ENCODE measurements around the gene NSFL1C. TPM values are rescaled to one million over a fixed set of nuclear protein-coding genes. Genes with fewer than 3 reads are reported as not detected.

The NSFL1C gene
- total RNA-seq, 1 donor from 2014 or later, result 93.9 TPM

DNA sequence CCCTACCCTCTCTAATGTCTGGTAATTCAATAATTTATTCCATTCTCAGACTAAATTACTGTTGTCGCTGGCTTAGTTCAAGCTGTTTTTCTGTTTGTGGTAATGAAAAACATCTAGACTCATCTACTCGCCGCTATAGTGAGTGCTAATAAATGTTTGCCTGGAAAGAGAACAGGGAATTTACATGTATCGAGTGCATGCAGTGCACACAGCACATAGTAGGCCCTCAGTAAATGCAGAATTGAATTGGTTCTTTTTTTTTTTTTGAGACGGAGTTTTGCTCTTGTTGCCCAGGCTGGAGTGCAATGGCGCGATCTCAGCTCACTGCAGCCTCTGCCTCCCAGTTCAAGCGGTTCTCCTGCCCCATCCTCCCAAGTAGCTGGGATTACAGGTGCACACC, 7.7 kb upstream of the NSFL1C start:
- no peaks in the 10 kb centered on the region for H3K36me3 Mint-ChIP-seq (ENCODE audit: low read depth)
- peaks cover 21% of the 10 kb centered on the region for H3K27me3 Mint-ChIP-seq (ENCODE audit: low read depth)
- no peaks in the 10 kb centered on the region for H3K9me3 Mint-ChIP-seq
- H3K4me1 Mint-ChIP-seq, result peaks cover 5% of the 10 kb centered on the region
- TF ChIP-seq, protein P1, sequence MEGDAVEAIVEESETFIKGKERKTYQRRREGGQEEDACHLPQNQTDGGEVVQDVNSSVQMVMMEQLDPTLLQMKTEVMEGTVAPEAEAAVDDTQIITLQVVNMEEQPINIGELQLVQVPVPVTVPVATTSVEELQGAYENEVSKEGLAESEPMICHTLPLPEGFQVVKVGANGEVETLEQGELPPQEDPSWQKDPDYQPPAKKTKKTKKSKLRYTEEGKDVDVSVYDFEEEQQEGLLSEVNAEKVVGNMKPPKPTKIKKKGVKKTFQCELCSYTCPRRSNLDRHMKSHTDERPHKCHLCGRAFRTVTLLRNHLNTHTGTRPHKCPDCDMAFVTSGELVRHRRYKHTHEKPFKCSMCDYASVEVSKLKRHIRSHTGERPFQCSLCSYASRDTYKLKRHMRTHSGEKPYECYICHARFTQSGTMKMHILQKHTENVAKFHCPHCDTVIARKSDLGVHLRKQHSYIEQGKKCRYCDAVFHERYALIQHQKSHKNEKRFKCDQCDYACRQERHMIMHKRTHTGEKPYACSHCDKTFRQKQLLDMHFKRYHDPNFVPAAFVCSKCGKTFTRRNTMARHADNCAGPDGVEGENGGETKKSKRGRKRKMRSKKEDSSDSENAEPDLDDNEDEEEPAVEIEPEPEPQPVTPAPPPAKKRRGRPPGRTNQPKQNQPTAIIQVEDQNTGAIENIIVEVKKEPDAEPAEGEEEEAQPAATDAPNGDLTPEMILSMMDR (conservative IDR thresholded peaks at IDR 0.05), result no peak
- H3K4me3 Mint-ChIP-seq, result no peak overlapping the region
- no peak for DNase-seq (ENCODE audit: low read depth, low spot score)
- no peak overlapping the region for H3K27ac Mint-ChIP-seq (ENCODE audit: unreplicated experiment)

DNA sequence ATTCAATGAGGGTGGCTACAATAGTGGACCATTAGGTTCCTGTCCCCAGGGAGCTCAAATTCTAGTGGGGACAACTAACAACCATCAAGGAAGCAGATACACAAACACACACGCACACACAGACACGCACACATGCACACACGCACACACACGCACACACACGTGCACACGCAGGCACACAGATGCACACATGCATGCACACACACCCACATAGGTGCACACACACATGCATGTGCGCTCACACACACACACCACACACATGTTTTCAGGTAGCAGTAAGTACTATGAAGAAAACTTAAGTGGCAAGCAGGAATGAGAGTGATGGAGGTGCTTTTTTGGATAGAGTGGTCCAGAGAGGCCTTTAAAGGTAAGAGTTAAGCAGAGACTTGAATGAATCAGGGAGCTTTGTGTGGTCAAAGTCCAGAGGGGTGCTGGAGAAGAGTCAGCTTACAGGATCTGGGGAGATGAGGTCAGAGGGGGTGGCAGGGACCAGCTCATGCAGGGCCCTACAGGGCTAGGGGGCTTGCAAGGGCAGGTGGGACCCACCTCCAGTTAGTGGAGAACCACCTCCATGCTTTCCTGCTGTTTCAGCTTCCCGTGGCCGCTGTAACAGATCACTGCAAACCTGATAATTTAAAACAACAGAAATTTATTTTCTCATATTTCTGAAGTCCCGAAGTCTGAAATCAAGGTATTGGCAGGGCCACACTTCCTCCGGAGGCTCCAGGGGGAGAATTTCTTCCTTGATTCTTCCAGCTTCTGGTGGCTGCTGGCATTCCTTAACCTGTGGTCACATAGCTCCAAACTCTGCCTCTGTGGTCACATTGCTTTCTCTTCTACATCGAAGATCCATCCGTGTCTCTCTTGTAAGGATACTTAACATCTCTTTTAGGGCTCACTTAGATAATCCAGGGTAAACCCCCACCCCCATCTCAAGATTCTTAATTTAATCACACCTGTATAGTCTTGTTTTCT, 6.9 kb upstream of the NSFL1C start:
- no peak for DNase-seq (ENCODE audit: low read depth, low spot score)
- Mint-ChIP-seq H3K4me3 (no peak overlapping the region), H3K27me3 (ENCODE audit: low read depth) (peaks cover 22% of the 10 kb centered on the region), H3K4me1 (peaks cover 5% of the 10 kb centered on the region), H3K36me3 (ENCODE audit: low read depth) (no peaks in the 10 kb centered on the region), H3K9me3 (no peaks in the 10 kb centered on the region), H3K27ac (ENCODE audit: unreplicated experiment) (peak overlapping the region; percentile 35)
- TF ChIP-seq, protein P1 (conservative IDR thresholded peaks at IDR 0.05), result no peak

DNA sequence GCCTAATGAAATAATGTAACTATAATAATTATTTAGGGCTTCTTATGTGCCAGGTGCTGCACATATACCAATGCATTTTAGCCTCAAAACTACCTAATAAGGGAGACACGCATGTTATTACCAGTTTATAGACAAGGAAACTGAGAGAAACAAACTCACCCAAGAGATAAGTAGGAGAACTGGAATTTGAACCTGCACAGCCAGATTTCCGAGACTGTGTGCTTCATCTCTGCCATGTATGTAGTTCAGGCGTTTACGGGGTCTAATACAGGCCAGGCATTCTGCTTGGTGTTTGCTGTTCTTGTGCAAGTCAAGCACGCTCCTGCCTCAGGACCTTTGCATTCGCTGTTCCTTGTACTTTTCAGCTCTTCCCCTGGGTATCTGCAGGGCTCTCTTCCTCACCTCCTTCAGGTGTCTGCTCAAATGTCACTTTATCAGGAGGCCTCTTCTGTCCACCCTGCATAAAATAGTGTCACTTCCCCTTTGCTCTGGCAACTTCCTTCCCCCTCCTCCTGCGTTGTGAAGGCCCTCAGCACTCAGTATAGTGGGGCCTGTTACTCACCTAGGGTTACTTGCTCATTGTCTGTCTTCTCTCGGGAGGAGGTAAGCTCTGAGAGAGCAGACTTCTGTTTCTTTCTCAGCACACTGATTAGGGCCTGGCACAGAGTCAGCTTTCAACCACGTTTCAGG, 6.1 kb upstream of the NSFL1C start:
- Mint-ChIP-seq H3K27me3 (ENCODE audit: low read depth) (peaks cover 23% of the 10 kb centered on the region), H3K4me3 (no peak overlapping the region), H3K27ac (ENCODE audit: unreplicated experiment) (no peak overlapping the region), H3K36me3 (ENCODE audit: low read depth) (no peaks in the 10 kb centered on the region), H3K9me3 (no peaks in the 10 kb centered on the region), H3K4me1 (peaks cover 5% of the 10 kb centered on the region)
- DNase-seq (ENCODE audit: low read depth, low spot score), result no peak
- TF ChIP-seq, protein P1 (conservative IDR thresholded peaks at IDR 0.05), result no peak

DNA sequence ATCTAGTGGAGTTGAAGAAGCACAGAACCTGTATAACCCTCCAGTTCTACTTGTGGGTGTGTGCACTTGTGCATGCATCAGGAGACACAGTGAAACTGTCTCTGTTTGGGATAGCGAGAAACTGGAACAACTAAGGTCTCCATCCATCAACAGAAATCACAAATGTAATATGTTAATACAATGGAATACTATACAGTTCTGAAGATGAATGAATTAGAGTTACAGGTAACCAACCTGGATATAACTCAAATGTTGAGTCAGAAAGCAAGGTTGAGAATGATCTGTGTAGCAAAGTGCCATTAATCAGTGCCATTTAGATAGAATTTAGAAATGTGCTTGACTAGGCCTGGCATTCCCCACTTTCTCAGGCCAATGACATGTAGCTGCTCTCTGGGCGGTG, 4.6 kb upstream of the NSFL1C start:
- Mint-ChIP-seq H3K27ac (ENCODE audit: unreplicated experiment) (no peak overlapping the region), H3K9me3 (no peaks in the 10 kb centered on the region), H3K4me1 (peaks cover 10% of the 10 kb centered on the region), H3K36me3 (ENCODE audit: low read depth) (no peaks in the 10 kb centered on the region), H3K27me3 (ENCODE audit: low read depth) (peaks cover 28% of the 10 kb centered on the region), H3K4me3 (no peak overlapping the region)
- no peak for DNase-seq (ENCODE audit: low read depth, low spot score)
- TF ChIP-seq, protein P1 (conservative IDR thresholded peaks at IDR 0.05), result no peak

DNA sequence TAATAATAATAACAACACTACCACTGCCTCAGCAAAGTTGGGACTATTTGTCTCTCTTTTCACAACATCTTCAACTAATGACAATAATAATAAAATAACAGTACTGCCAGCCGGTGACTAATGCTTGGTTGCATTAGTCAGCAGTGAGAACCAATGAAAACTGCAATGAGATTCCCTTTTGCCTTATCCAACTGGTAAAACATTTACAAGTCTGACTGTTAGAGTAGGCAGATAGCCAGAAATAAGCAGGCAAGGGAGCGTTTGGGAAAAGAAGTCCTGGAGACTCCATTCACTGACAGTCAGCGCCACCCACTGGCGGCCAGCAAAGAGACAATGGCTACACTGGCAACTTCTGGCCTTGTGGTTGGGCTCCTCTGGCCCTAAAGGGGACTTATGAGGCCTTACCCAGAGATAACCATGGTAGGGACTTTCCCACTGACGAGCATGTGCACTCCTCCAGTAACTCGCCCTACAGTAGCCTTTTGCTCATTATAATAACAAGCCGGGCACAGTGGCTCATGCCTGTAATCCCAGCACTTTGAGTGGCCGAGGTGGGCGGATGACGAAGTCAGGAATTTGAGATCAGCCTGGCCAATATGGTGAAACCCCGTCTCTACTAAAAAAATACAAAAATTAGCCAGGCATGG, 3.4 kb upstream of the NSFL1C start:
- TF ChIP-seq, protein P1 (conservative IDR thresholded peaks at IDR 0.05), result peak; percentile 75
- Mint-ChIP-seq H3K27ac (ENCODE audit: unreplicated experiment) (no peak overlapping the region), H3K36me3 (ENCODE audit: low read depth) (no peaks in the 10 kb centered on the region), H3K4me3 (peak overlapping the region; percentile 80), H3K9me3 (no peaks in the 10 kb centered on the region), H3K27me3 (ENCODE audit: low read depth) (peaks cover 22% of the 10 kb centered on the region), H3K4me1 (peaks cover 21% of the 10 kb centered on the region)
- peak; percentile 64 for DNase-seq (ENCODE audit: low read depth, low spot score)
